Measurements from ENCODE around the gene IFITM10.

DNA sequence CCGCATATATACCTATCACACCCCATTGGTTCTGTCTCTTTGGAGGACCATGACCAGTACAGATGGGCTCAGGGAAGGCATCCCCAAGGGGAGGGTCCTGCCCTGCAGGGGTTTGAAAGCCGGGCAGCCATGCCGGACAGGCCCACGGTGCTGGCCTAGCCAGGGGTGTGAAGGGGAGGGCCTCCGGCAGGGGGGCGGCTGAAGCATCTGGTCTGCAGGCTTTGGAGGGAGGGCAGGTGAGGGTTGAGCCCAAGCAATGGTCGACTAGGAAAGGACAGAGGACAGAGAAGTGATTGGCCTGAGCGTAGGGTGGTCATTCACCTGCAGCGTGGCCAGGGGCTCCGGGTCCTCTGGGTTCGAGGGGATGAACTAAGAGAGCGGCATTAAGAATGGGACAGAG lies 24.5 kb upstream of the IFITM10 start:
- TF ChIP-seq ZNF302 (tag by site-specific recombination; IDR thresholded peaks at IDR 0.05; ENCODE audit: low read depth) = no peak
- TF ChIP-seq, protein P1, sequence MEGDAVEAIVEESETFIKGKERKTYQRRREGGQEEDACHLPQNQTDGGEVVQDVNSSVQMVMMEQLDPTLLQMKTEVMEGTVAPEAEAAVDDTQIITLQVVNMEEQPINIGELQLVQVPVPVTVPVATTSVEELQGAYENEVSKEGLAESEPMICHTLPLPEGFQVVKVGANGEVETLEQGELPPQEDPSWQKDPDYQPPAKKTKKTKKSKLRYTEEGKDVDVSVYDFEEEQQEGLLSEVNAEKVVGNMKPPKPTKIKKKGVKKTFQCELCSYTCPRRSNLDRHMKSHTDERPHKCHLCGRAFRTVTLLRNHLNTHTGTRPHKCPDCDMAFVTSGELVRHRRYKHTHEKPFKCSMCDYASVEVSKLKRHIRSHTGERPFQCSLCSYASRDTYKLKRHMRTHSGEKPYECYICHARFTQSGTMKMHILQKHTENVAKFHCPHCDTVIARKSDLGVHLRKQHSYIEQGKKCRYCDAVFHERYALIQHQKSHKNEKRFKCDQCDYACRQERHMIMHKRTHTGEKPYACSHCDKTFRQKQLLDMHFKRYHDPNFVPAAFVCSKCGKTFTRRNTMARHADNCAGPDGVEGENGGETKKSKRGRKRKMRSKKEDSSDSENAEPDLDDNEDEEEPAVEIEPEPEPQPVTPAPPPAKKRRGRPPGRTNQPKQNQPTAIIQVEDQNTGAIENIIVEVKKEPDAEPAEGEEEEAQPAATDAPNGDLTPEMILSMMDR (tag by site-specific recombination; IDR thresholded peaks at IDR 0.05) = no peak
- no peak for TF ChIP-seq ZNF558 (tag by site-specific recombination; IDR thresholded peaks at IDR 0.05)
- TF ChIP-seq ZNF548 (tag by site-specific recombination; IDR thresholded peaks at IDR 0.05) = no peak
- TF ChIP-seq MYNN (tag by site-specific recombination; IDR thresholded peaks at IDR 0.05; ENCODE audit: borderline replicate concordance) = no peak
- no peak for TF ChIP-seq YY1 (tag by site-specific recombination; IDR thresholded peaks at IDR 0.05)

Data from HEK293 (cell line).